IPS DF 19.7 (cell line): ENCODE results near the gene ZNF850.

Experiments
- DNase-seq: peaks from one replicate; pipeline ENCODE4 v3.0.0-alpha.2; 2013; ENCODE audit warnings: low read depth, low spot score

Gene ZNF850

DNA sequence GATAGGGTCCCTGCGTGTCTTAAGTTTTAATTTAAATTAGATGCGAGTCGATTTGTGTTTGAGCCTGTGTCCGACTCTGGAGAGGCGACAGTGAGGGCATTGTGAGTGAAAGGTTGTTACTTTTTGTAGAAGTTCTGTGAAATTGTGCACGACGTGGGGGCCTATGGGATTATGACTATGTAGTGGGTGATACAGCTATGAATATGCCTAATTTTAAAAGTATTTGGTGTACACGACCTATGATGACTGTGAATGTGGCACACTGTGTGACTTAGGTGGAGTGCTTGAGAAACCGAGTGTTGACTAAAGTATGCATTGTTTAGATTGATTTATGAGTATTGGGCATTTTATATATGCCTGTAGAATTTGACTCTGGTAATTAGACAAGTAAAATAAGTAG is 84.5 kb downstream of the ZNF850 start:
- DNase-seq: no peak

DNA sequence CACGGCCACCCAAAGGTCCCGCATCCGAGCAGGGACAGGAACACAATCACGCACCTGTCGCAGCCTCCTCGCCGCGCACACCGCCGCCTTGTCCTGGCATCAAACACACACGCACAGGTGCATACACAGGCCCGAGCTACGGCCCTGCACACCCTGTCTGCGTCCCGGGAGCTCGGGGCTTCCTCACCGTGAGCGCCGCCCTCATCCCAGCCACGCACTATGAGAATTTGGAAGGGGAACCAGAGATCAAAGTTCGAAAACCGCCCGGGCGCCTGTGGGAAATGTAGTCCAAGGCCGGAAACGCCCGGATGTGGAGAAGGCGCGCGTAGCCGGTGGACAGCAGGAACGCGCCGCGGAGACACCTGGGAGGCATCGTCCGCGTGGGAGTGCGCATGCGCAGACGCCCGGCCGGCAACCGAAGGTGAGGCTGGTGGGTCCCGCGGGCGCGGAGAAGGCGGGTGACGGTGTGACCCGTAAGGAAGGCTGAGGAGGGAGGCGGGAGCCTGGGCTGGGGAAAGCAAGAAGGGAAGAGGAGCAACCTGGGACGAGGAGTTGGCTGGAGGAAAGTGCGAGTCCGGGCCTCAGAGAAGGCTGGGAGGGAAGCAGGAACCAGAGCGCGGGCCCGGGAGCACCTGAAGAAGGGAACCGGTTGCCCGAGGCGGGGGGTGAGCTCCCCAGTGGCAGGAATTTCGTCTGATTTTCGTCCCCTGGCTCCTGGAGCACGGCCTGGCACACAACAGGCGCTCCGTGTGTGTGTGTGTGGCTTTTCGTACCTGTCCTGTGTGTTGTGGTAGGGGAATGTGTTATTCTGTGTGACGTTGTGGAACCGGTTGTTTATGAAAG is 85.2 kb downstream of the ZNF850 start, which contains the start of gene ZNF567:
ZNF567 (plus strand) TSS at position 399 of the 843 bp plus-strand sequence. CDS start 7,256 bp downstream, outside the sequence.
- peak; percentile 82 for DNase-seq

DNA sequence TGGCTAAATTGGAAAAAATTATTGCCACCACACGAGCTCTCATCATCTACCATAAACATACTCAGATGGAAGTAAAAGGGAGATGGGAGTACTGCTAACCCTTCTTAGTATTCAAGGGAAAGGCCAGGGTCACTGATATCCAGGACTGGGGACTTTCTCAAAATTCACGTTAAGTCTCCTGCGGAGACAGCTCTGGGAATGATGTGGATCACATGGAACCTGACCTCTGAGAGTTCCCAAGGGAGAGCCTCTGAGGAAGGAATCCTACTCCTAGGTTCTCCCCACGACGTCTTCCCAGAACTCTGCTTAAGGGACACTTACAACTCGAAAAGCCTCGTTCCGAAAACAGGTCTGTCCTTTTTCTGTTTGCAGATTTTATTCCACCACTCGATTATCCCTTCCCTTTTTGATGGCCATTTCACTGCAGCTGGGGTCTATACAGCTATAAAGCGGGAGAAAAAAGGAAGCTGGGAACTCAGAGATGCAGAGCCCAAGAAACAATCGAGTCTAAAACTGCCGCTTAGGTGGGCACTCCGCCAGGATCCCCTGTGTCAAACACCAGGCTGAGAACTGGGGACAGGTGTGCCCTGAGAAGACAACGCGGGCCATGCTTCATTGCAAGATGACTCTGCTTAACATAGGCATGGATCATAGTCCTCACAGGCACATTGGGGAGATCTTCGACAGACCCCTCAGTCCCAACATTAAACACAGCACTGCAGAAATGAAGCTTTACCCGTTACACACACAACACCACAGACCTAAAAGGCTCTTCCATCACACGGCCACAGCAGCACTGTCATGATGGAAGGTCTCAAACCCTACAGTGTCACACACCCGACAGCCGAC is 86.0 kb downstream of the ZNF850 start:
- no peak for DNase-seq

DNA sequence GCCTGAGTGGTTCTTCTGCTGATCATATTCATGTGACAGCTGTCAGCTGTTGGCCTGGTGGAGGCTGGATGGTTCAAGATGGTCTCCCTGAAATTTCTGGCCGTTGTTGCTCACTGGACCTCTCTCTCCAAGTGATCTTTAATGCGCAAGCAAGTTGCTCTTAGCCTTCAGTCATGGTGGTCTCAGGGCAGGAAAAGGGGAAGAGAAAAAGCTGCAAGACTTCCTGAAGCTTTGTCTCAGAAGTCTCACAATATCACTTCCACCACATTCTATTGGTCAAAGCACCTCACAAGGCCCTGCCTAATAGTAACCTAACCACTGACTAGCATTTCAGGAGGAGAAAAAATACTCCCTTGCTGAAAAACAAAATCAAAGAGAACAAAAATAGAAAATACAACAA is 86.8 kb downstream of the ZNF850 start:
- no peak for DNase-seq

DNA sequence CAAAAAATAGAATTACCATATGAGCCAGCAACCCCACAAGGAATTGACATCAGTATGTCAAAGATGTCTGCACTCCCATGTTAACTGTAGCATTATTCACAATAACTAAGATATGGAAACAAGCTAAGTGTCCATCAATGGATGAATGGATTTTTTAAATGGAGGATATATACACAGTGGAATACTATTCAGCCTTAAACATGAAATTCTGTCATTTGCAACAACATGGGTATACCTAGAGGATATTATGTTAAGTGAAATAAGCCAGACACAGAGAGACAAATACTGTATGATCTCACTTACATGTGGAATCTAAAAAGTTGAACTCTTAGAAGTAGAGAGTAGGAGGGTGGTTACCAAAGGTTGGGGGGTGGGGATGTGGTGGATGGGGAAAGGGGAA is 93.2 kb downstream of the ZNF850 start:
- DNase-seq: no peak

DNA sequence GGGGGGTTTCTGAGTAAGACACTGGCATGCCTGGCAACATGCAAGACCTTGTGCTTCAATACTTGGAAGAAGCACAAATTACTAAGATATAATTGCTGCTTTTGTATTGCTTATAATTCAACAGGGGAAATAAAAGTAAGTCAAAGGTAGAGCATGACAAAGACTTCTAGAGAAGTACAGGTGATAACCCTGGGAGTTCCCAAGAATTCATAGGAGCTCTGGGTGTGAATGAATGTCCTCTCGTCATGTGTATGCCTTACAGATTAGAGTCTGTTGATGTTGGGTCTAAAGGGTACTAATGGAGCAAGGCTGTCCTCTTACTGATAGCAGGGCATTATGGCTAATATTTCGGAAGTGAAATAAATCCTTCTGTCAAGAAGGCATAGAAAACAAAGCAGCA is 98.4 kb downstream of the ZNF850 start:
- DNase-seq: no peak

DNA sequence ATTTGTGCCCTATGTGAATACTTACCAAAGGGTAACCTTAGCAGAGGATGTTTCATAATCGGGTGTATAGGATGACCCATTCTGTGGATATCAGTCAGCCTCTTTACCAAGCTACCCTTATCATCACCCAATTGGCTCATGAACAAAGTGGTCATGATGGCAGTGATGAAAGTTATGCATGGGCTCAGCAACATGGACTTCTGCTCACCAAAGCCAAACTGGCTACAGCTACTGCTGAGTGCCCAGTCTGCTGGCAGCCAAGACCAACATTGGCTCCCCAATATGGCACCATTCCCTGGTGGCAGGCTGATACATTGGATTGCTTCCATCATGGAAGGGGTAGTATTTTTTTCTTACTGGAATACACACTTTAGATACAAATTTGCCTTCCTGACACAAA is 100.2 kb downstream of the ZNF850 start:
- DNase-seq: no peak

DNA sequence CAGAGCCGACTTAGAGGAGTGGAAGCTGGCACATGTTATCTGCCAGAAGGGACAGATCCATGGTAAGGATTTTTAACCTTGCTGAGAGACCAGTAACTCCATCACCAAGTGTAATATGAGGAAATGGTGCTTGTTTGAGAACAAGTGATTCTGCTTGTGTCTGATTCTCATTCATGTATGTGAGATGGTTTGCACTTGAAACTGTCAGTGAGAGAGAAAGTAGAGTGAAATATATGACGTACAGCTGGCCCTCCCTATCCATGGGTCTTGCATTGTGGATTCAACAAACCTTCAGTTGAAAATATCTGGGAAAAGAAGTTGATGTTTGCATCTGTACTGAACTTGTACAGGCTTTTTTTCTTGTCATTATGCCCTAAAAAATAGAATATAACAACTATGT is 104.0 kb downstream of the ZNF850 start:
- no peak for DNase-seq

DNA sequence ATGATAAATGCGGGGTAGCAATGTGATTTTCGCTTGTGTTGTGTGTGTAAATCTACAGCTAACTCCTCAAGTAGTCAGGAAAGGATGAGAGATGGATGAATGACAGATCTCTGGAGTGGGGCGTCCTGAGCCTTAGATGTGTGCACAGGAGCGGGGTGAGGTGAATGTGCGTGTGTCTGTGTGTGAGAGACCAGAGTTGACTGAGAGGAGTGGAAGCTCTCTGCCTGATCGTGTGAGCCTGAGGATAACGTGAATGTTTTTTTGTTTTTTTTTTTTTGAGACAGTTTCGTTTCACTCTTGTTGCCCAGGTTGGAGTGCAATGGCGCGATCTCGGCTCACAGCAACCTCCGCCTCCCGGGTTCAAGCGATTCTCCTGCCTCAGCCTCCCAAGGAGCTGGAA is 106.8 kb downstream of the ZNF850 start:
- no peak for DNase-seq
